Epidermal melanocyte (primary cell): ENCODE measurements around the gene TSN.

ENCODE experiments used
- DNase-seq: peaks from one replicate; pipeline ENCODE4 v3.0.0; 2011; ENCODE audit warnings: low spot score; ENCODE audit not compliant: insufficient read length

TSN gene

DNA sequence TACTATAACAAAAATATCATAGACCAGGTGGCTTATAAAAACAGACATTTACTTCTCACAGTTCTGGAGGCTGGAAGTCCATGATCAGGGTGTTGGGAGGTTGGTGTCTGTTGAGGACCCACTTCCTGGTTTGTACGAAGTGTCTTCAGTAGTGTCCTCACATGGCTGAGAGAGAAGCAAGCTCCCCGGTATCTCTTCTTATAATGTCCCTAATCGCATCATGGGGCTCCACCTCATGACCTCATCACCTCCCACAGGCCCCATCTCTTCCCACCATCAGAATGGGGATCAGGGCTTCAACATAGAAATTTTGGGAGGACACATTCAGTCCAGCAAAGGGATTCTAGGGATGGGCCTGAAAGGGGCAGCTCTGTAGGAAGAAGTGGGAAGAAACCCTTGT, 14.0 kb upstream of the TSN start:
- DNase-seq = no peak

- DNase-seq = no peak
Measured at GRCh38 chr2:121746071-121746578, 9.3 kb upstream of the TSN start.

DNA sequence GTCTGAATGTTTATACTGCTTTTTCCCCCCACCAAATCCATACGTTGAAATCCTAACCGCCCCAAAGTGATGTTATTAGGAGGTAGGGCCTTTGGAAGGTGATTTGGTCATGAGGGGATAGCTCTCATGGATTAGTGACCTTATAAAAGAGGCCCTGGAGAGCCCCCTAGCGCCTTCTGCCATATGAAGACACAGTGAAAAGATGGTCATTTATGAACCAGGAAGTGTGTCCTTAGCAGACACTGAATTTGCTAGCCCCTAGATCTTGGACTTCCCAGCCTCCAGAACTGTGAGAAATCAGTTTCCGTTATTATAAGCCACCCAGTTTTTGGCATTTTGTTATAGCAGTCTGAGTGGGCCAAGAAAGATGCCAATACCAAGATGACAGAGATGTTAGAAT, 7.2 kb upstream of the TSN start:
- no peak for DNase-seq

GRCh38 chr2:121754851-121755236, 607 bp upstream of the TSN start:
- no peak for DNase-seq

GRCh38 chr2:121764681-121765228, 9.3 kb downstream of the TSN start:
- no peak for DNase-seq

DNA sequence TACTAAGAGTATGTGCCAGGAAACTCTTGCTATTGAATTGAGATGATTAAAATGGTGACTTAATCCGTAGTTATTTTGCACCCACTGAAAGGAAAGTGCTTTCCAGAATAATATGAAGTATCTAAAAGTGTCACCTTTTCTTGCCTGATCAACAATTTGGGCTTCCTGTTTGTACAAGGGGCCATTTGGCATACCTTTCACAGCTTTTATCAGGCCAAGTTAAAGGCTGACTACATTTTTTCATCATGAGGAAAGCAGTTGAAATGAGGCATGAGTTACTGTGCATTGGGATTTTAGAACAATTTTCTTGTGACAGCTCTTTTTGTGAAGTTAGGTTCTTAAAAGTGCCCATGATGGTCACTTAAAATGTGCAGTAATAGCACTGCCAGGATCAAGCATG, 11.2 kb downstream of the TSN start:
- no peak for DNase-seq

DNA sequence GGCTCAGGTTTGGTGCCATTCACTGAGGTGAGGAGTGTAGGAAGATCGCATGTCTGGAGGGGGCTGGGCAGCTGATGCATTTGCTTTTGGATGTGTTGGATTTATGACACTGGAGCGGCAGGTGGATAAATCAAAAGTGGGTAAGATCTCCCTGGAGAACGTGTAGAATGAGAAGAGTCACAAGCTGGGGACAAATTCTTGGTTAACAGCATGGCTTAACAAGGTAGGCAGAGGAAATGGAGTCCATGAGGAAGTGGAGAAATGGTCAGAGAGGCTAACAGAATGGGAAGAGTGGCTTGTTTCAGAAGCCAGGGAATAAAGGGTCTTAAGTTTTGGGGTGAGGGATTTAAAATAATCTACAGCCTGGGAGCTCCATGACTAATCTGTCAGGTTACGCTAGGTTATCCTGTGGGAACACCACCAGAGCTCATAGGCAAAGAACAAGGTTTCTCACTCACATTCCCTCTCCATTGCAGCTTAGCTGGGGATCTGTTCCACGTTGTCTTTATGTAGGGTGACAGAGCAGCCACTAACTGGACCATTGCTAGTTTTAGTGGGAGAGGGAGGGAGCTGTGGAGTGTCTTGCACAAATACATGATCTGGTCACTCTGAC, 12.8 kb downstream of the TSN start:
- no peak for DNase-seq

DNA sequence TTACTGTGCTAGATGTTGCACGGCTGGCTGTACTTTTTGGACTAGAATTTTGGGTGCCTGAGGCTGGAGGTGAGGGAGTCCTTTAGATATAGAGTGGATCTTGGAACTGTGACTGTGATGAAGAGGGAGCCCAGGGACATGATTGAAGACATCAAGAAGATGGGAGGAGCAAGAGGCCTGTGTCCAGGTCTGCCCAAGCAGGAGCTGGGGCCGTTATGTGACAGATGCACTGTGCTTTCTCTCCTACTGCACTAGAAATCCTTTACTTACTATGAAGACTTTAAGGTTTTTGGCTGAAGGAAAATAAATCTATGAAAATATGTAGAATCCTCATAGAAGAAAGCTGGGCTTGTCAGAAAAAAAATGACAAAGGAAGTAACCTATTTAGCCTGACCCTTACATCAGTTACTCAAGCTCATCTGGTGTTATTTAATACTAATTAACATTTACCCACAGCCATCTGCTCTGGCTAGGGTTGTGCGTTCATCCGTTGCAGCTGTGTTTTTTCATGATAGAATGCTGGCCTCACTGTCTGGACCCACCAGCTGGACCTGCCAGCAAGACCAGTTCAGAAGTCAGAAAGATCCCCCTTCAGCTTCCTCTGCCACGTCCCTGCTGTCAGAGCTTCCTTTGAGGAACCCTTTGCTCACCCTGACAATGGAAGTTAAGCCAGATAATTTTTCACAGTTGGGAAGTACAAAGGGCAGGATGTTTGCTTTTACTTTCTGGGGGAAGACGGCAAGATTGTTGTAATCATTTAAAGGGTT, 16.7 kb downstream of the TSN start:
- DNase-seq = no peak

GRCh38 chr2:121774235-121774634, 18.8 kb downstream of the TSN start:
- no peak for DNase-seq

DNA sequence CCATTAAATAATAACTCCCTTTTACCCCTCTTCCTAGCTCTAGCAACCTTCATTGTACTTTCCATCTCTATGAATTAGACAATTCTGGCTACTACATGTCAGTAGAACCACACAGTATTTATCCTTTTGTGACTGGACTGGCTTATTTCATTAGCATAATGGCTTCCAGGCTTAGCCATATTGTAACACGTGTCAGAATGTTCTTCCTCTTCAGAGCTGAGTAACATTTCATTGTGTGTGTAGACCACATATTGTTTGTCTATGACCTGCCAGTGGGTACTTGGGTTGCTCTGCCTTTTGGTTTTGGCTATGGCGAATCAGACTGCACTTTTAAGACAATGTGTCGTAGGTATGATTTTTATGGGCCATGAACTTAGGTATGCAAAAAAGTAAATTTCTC, 20.9 kb downstream of the TSN start:
- no peak for DNase-seq

DNA sequence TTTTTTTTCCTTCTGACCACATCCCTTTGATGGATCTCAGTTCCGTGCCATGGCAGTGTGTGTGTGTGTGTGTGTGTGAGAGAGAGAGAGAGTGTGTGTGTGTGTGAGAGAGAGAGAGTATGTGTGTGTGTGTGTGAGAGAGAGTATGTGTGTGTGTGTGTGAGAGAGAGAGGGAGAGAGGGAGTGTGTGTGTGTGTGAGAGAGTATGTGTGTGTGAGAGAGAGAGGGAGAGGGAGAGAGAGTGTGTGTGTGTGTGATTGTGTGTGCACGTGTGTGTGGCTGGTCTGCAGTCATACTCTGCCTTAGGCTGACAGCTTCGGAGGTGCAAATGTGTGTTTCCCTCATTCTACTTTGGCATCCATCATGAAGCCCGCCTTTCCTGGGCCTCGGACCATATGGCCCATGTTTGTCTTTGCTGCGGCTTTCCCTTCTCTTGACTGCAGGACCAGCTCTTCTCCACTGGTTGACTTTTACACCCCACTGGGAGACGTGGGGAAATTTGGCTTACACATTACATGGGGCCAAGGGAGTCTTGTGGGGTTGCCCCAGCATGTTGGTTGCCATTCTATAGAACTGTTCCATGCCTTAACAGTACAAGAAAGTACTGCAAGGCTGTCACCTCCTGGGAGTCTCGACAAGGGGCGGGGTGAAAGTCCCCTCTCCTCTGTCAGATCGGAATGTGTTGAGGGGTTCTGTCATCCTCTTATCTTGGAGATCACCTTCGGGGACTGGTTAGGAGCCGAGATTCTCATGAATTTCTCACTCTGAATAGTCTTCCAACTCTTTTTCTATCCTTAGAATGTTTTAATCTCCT, 21.6 kb downstream of the TSN start:
- DNase-seq = no peak

- no peak for DNase-seq
Measured at GRCh38 chr2:121777699-121778058, 22.2 kb downstream of the TSN start.

DNA sequence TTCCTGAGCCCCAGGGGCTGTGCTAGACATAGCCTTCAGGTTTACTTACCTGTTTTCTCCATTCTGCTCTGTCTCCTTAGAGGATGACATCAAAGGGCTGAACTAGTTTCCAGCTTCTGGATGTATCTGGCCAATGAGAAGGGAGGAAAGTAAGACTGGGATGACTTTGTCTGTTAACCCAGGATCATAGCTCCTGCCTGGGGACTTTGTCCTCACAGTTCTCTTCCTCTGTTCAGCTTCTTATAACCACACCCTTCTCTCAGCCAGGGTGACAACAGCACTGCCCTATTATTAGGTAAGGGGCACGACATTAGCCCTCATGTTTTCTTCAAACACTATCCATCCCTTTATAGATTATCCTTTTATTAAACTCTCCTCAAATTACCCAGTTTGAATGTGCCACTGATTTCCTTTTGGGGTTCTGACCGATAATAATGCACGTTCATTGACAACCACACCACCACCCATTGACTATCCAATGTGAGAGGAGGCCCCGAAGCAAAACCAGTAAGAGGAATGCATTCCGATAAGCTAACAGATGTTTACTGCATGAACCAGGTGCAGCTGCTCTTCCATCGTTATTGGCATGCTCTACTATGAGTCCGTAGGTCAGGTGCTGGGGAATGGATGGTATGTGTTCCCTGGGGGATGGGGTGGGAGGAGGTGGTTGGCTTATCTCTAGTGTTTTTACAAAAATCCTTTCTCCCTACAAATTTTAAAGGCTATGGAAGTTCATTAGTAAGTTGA, 23.5 kb downstream of the TSN start:
- DNase-seq = no peak

DNA sequence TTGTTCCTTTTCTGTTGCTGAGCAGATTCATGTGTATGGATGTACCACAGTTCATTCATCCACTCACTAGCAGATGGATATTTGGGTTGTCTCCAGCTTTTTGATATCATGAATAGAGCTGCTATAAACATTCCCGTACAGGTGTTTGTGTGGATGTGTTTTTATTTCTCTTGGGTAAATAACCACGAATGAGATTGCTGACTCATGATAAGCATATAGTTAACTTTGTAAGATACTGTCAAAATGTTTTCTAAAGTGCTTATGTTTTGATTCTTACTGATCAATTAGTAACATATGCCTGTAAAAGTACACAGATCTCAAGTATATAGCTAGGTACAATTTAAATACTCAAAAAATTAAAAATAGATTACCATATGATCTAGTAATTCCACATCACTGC, 27.7 kb downstream of the TSN start:
- no peak for DNase-seq

DNA sequence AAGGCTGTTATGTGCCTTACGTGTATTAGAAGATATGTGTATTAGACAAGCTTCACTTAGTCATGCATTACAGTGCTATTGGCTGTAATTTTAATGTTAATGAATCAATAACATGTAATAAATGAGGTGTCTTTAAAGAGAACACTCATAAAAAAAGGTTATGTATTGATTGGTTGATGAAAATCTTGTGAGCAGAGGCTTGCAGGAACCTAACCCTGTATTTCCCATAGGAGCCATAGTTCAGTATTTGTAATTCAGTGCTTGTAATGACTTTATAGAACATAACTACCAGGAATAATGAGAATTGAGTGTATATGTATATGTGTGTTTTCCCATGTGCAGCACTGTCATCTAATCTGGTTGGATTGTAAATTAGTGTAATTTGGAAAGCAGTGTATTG, 33.2 kb downstream of the TSN start:
- DNase-seq = no peak

DNA sequence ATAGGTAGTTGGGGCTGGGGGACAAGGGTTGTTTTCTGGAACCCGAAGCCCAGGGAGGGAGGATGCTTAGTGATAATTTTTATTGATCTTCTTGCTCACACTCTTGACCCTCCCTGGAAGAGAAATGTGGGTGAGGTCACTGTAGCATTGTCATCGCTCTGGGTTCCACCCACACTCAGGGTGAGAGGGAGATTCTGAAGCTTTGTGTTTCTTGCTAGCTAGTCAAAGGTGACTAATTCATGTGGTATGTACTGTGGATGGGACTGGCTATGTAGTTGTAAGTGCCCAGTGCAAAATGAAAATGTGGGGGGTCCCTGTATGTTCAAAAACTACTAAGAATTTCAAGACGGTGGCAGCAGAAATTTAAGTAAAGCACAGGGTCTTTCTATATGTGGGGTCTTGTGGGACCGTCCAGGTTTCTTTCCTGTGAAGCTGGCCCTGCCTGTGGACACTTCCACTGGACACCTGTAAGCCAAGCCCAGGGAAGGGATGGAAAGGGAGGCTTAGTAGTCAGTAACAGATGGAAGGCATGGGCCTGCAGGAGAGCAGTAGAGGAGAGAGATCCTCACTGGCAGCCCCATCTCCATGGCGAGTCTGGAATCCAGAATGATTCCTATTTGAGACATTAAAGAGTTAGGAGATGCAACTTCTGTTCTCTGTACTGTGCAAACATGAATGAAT, 35.0 kb downstream of the TSN start:
- DNase-seq = no peak

- no peak for DNase-seq
Measured at GRCh38 chr2:121791290-121791689, 35.8 kb downstream of the TSN start.

GRCh38 chr2:121791801-121792221, 36.4 kb downstream of the TSN start:
- no peak for DNase-seq

- no peak for DNase-seq
Measured at GRCh38 chr2:121793816-121794215, 38.4 kb downstream of the TSN start.

GRCh38 chr2:121794233-121794632, 38.8 kb downstream of the TSN start:
- no peak for DNase-seq

- no peak for DNase-seq
Measured at GRCh38 chr2:121796239-121796638, 40.8 kb downstream of the TSN start.
